Spleen (tissue), 7 donors: Measurements from ENCODE around the gene ATP9A.

ENCODE experiments used
- POLR2A ChIP-seq, 3 donors: fragments of 450-650 bp; IDR thresholded peaks; one replicate each; pipeline ENCODE4 v1.5.1; 2017; ENCODE audit warnings: antibody characterized with exemption in 3 of 3, mild to moderate bottlenecking in 1 of 3
- POLR2AphosphoS5 ChIP-seq, 3 donors: sonication (generic); formaldehyde crosslinking; IDR thresholded peaks; one replicate each; pipeline ENCODE4 v1.5.1; 2017; ENCODE audit warnings: antibody characterized with exemption in 3 of 3
- TF ChIP-seq, protein P1 (sequence below), 11 experiments: fragments of 200-600 bp in 7 of 11; fragments of 450-650 bp in 4 of 11; sonication (generic) in 4 of 11; IDR thresholded peaks in 8 of 11; conservative IDR thresholded peaks in 3 of 11; 1 replicate in 7 of 11; 2 replicates in 4 of 11; pipeline versions ENCODE4 v1.4.0 to v1.8.0; 2016 to 2021; ENCODE audit warnings: antibody characterized with exemption in 11 of 11, inconsistent platforms in 4 of 11, mild to moderate bottlenecking in 1 of 11
- donor health status: DM: no; HTN: no; CAD: no; lungs with moderate emphysema.
- donor health status: DM: no; HTN: no; CAD: no.
- donor health status: DM: no; HTN: no; CAD: no.

DNA sequence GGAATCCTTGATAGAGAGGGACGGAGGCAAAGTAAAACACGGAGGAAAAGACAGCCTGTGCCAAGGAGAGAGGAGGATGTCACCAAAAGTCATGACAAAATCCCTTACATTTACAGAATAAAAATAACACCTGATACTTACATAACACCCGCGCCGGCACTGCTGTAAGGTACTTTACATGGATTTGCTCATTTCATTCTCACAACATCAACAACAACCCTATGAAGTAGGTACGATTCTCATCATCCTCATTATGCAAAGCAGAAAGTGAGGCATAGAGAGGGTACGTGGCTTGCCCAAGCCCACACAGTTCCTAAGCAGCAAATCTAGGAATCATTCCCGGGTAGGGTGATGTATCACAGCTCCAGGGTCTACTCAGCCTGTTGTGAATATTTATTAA is 158.1 kb downstream of the ATP9A start:
- TF ChIP-seq, protein P1, sequence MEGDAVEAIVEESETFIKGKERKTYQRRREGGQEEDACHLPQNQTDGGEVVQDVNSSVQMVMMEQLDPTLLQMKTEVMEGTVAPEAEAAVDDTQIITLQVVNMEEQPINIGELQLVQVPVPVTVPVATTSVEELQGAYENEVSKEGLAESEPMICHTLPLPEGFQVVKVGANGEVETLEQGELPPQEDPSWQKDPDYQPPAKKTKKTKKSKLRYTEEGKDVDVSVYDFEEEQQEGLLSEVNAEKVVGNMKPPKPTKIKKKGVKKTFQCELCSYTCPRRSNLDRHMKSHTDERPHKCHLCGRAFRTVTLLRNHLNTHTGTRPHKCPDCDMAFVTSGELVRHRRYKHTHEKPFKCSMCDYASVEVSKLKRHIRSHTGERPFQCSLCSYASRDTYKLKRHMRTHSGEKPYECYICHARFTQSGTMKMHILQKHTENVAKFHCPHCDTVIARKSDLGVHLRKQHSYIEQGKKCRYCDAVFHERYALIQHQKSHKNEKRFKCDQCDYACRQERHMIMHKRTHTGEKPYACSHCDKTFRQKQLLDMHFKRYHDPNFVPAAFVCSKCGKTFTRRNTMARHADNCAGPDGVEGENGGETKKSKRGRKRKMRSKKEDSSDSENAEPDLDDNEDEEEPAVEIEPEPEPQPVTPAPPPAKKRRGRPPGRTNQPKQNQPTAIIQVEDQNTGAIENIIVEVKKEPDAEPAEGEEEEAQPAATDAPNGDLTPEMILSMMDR (IDR thresholded peaks at IDR 0.05 in 8 of 11, conservative IDR thresholded peaks at IDR 0.05 in 3 of 11), result no peak
- TF ChIP-seq POLR2AphosphoS5 (IDR thresholded peaks at IDR 0.05), result no peak
- no peak for TF ChIP-seq POLR2A (IDR thresholded peaks at IDR 0.05)
